Keratinocyte (primary cell): Measurements from ENCODE around the gene C1orf50. TPM values are rescaled to one million over a fixed set of nuclear protein-coding genes. Genes with fewer than 3 reads are reported as not detected.

Source experiments
- DNase-seq: peaks from one replicate; pipeline ENCODE4 v3.0.0-alpha.2; 2011; ENCODE audit warnings: low read depth, missing footprints, low spot score
- FAIRE-seq: peaks from 2 replicates; lab custom pipeline; 2011; peaks lifted over from hg19 to GRCh38; lab: Jason Lieb, UNC
- H2AFZ ChIP-seq: 2 replicates; pipeline ENCODE4 v1.6.0; 2012; ENCODE audit warnings: low read length, control low read depth, inconsistent platforms; ENCODE audit not compliant: control insufficient read depth
- H3K27ac ChIP-seq: 2 replicates; pipeline ENCODE4 v1.5.1; 2011; ENCODE audit warnings: low read length; ENCODE audit not compliant: control insufficient read depth, insufficient read depth
- H3K27me3 ChIP-seq: 3 replicates; pipeline ENCODE4 v1.6.0; 2011; ENCODE audit warnings: low read length; ENCODE audit not compliant: control insufficient read depth, insufficient read depth; ENCODE audit errors: extremely low read depth
- H3K36me3 ChIP-seq, 2 experiments: 2 replicates in 1 of 2; 3 replicates in 1 of 2; pipeline ENCODE4 v1.5.1; 2011; ENCODE audit warnings: low read length in 2 of 2, mild to moderate bottlenecking in 1 of 2; ENCODE audit not compliant: control insufficient read depth in 2 of 2, insufficient read depth in 2 of 2; ENCODE audit errors: extremely low read depth in 1 of 2
- H3K4me1 ChIP-seq: 3 replicates; pipeline ENCODE4 v1.5.1; 2011; ENCODE audit warnings: low read length; ENCODE audit not compliant: control insufficient read depth, insufficient read depth; ENCODE audit errors: extremely low read depth
- H3K4me2 ChIP-seq: 3 replicates; pipeline ENCODE4 v1.6.0; 2011; ENCODE audit warnings: low read depth, low read length; ENCODE audit not compliant: control insufficient read depth, insufficient read depth; ENCODE audit errors: extremely low read depth
- H3K4me3 ChIP-seq, 3 experiments: fragments of 200-600 bp in 1 of 3; sonication (generic) in 1 of 3; 2 replicates in 2 of 3; 3 replicates in 1 of 3; pipeline ENCODE4 v1.5.1; 2011 to 2016; ENCODE audit warnings: low read length in 3 of 3, mild to moderate bottlenecking in 3 of 3, control low read depth in 2 of 3, inconsistent platforms in 1 of 3, low read depth in 1 of 3, mixed read lengths in 1 of 3, mixed run types in 1 of 3, moderate library complexity in 1 of 3; ENCODE audit not compliant: control insufficient read depth in 2 of 3, insufficient read depth in 2 of 3; ENCODE audit errors: extremely low read depth in 1 of 3
- H3K79me2 ChIP-seq: 2 replicates; pipeline ENCODE4 v1.6.0; 2012; ENCODE audit warnings: low read length; ENCODE audit not compliant: control insufficient read depth, insufficient read depth
- H3K9ac ChIP-seq: 3 replicates; pipeline ENCODE4 v1.6.0; 2011; ENCODE audit warnings: low read length; ENCODE audit not compliant: control insufficient read depth, insufficient read depth; ENCODE audit errors: extremely low read depth
- H3K9me1 ChIP-seq: 3 replicates; pipeline ENCODE4 v1.6.0; 2011; ENCODE audit warnings: low read length; ENCODE audit not compliant: control insufficient read depth, insufficient read depth; ENCODE audit errors: extremely low read depth
- H3K9me3 ChIP-seq: 2 replicates; pipeline ENCODE4 v1.5.1; 2012; ENCODE audit warnings: low read depth, low read length; ENCODE audit not compliant: control insufficient read depth
- H4K20me1 ChIP-seq: 3 replicates; pipeline ENCODE4 v1.6.0; 2011; ENCODE audit warnings: low read length; ENCODE audit not compliant: control insufficient read depth, insufficient read depth; ENCODE audit errors: extremely low read depth
- EZH2 ChIP-seq: IDR thresholded peaks from one replicate; pipeline ENCODE4 v1.6.1; 2012; ENCODE audit warnings: inconsistent platforms, mild to moderate bottlenecking, low read length, moderate library complexity
- dilution Hi-C: fragments of 300-500 bp; cut with MboI; formaldehyde crosslinking; loops from one replicate; pipeline ENCODE4 v1.7.0; 2020; ENCODE audit warnings: low sequenced_read_pairs; ENCODE audit not compliant: extremely low pct_ligation_motif_present
- polyA plus RNA-seq, 5 experiments: library from polyadenylated mRNA; depleted of rRNA in 3 of 5; stranded (reverse) in 3 of 5; stranded (forward) in 1 of 5; unstranded in 1 of 5; fragments of >200 nt; gene quantifications; 1 replicate in 1 of 5; 2 replicates in 3 of 5; 3 replicates in 1 of 5; pipeline versions ENCODE4 v1.2.1 to v1.2.3, GENCODE V29; 2011 to 2012; ENCODE audit warnings: missing spikeins in 2 of 5, low read depth in 1 of 5, low replicate concordance in 1 of 5
- TF ChIP-seq, protein P1 (sequence below), 3 experiments: IDR thresholded peaks in 1 of 3; conservative IDR thresholded peaks in 1 of 3; optimal IDR thresholded peaks in 1 of 3; 2 replicates in 2 of 3; 3 replicates in 1 of 3; pipeline versions ENCODE3 to v1.5.1; 2011; ENCODE audit warnings: low read length in 3 of 3, mild to moderate bottlenecking in 3 of 3, moderate library complexity in 2 of 3, control low read depth in 1 of 3, inconsistent platforms in 1 of 3; ENCODE audit not compliant: insufficient read depth in 2 of 3; ENCODE audit errors: extremely low read depth in 1 of 3

C1orf50 gene
- polyA plus RNA-seq, 1 donor (not counting 4 experiments of a cell fraction or from before 2014, with no cell fraction given), result 9.6 TPM

DNA sequence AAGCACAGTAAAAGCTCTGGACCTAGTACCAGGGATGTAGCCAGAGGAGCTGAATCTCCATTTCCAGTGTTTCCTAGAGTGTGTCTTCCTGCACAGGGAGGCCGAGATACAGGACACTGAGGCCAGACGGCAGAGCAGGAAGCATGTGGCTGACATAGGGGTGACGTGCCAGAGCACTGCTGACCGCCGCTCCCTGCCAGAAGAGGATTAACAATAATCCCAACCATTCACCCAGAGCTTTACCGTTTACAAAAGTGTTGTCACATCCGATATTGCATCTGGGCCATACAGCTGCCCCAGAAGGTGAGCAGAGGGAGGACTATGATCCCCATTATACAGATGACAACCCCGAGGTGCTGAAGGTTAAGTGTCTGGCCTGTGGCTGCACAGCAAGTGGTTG lies 21.2 kb upstream of the C1orf50 start:
- no peak overlapping the region for H3K4me3 ChIP-seq
- H3K9me1 ChIP-seq, result peaks cover 2% of the 10 kb centered on the region
- DNase-seq (no peak), FAIRE-seq (no peak)
- no peak overlapping the region for H3K4me2 ChIP-seq
- peaks cover 9 to 20% of the 10 kb centered on the region in 2 experiments for H3K36me3 ChIP-seq
- H3K9ac ChIP-seq, result no peak overlapping the region
- no peak for TF ChIP-seq EZH2
- TF ChIP-seq, protein P1, sequence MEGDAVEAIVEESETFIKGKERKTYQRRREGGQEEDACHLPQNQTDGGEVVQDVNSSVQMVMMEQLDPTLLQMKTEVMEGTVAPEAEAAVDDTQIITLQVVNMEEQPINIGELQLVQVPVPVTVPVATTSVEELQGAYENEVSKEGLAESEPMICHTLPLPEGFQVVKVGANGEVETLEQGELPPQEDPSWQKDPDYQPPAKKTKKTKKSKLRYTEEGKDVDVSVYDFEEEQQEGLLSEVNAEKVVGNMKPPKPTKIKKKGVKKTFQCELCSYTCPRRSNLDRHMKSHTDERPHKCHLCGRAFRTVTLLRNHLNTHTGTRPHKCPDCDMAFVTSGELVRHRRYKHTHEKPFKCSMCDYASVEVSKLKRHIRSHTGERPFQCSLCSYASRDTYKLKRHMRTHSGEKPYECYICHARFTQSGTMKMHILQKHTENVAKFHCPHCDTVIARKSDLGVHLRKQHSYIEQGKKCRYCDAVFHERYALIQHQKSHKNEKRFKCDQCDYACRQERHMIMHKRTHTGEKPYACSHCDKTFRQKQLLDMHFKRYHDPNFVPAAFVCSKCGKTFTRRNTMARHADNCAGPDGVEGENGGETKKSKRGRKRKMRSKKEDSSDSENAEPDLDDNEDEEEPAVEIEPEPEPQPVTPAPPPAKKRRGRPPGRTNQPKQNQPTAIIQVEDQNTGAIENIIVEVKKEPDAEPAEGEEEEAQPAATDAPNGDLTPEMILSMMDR (optimal IDR thresholded peaks at IDR 0.05 in 1 of 3, IDR thresholded peaks at IDR 0.05 in 1 of 3, conservative IDR thresholded peaks at IDR 0.05 in 1 of 3; ENCODE audit: extremely low read depth in 1 of 3, insufficient read depth in 2 of 3, low read length in 3 of 3), result no peak
- peaks cover 23% of the 10 kb centered on the region for H3K4me1 ChIP-seq
- no peak overlapping the region for H2AFZ ChIP-seq
- no peak overlapping the region for H3K27ac ChIP-seq
- no peaks in the 10 kb centered on the region for H4K20me1 ChIP-seq
- H3K27me3 ChIP-seq, result no peaks in the 10 kb centered on the region
- dilution Hi-C loops, result no loop called here
- no peaks in the 10 kb centered on the region for H3K9me3 ChIP-seq
- H3K79me2 ChIP-seq, result no peaks in the 10 kb centered on the region

DNA sequence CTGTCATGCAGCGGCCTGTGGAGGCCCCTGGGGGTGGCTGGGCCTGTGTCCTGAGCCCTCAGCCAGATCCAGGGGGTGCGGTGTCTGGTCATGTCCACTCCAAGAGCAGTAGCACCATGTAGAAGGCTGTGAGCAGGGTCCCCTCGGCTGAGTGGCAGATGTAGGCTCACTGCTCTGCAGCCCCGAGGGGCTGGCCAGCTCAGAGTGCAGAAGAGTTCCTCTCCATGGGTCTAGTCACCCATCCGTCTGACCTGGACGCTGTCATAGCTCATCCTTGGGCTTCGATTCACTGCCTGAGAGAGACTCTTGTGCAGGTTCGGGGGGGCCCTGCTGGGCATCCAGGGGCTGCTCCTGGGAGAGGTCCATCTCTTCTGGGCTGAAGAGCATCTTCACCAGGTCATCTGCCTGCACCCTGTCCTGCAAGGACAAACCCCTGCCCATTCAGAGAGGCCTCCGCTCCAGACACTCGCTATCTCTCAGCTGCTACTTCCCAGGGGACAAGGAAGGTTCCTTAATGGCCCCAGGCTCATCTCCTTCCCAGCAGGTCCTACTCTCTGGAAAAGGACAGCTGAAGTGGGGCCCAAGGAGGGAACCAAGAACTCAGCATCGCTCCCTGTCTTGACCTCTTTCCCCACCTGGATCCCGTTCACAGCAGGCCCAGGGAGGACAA lies 20.5 kb upstream of the C1orf50 start:
- Histone ChIP-seq H3K36me3 (peaks cover 9 to 20% of the 10 kb centered on the region in 2 experiments), H3K9me3 (no peaks in the 10 kb centered on the region), H3K9ac (no peak overlapping the region), H3K27ac (no peak overlapping the region), H2AFZ (no peak overlapping the region), H3K4me3 (no peak overlapping the region), H3K27me3 (no peaks in the 10 kb centered on the region), H4K20me1 (no peaks in the 10 kb centered on the region), H3K79me2 (no peaks in the 10 kb centered on the region), H3K9me1 (peaks cover 2% of the 10 kb centered on the region), H3K4me2 (no peak overlapping the region), H3K4me1 (peaks cover 23% of the 10 kb centered on the region)
- TF ChIP-seq, protein P1 (optimal IDR thresholded peaks at IDR 0.05 in 1 of 3, IDR thresholded peaks at IDR 0.05 in 1 of 3, conservative IDR thresholded peaks at IDR 0.05 in 1 of 3; ENCODE audit: extremely low read depth in 1 of 3, insufficient read depth in 2 of 3, low read length in 3 of 3), result no peak
- no peak for TF ChIP-seq EZH2
- no peak for FAIRE-seq
- no peak for DNase-seq
- dilution Hi-C loops, result no loop called here
